Right ventricle myocardium superior (tissue), 1 donor: ENCODE measurements around the gene PHPT1. TPM values are rescaled to one million over a fixed set of nuclear protein-coding genes. Genes with fewer than 3 reads are reported as not detected.
"Not testable (repeated sequence)": the region's sequence is repeated elsewhere in the genome, so short reads cannot be mapped to it uniquely, and the experiment has no call there.

Experiments used
- ATAC-seq: fragments of 200-7000 bp; cut with Tn5 transposase; one replicate; pipeline ENCODE4 v1.9.1; 2020; ENCODE audit warnings: mild to moderate bottlenecking; ENCODE audit not compliant: poor library complexity
- DNase-seq: peaks from one replicate; pipeline ENCODE4 v3.0.0-alpha.2; 2020
- intact Hi-C: fragments of 100-400 bp; cut with DNase I; formaldehyde crosslinking; loops from one replicate; pipeline ENCODE4 v1.11.2; 2022
- long read RNA-seq: library from polyadenylated mRNA; unstranded; transcript quantifications from one replicate; pipeline ENCODE4 v2.0.0, GENCODE V29; 2021
- total RNA-seq: library from RNA; stranded (reverse); fragmentation: NEBNext Ultra II Directional; extraction: Animal tissue kit (Norgen Biotek cat#: 25700); gene quantifications from one replicate; pipeline ENCODE4 v1.2.1, GENCODE V29; 2021
- donor health status: DM: no; HTN: yes; CAD: no; lungs with severe emphysema.

The PHPT1 gene
- total RNA-seq = 345 TPM
- long read RNA-seq, transcript PHPT1-204 (2 exons, 627 nt) = minor isoform, 59 of 343 reads
- long read RNA-seq, transcript PHPT1-201 (3 exons, 890 nt) = major isoform, 137 of 343 reads
- long read RNA-seq, transcript PHPT1-205 (3 exons, 1,316 nt) = minor isoform, 21 of 343 reads
- long read RNA-seq, transcript PHPT1-206 (4 exons, 618 nt) = minor isoform, 6 of 343 reads
- long read RNA-seq, partial matches to known transcripts = 10 of 343 reads
- long read RNA-seq, other reads (novel, unspliced or antisense) = 110 of 343 reads

DNA sequence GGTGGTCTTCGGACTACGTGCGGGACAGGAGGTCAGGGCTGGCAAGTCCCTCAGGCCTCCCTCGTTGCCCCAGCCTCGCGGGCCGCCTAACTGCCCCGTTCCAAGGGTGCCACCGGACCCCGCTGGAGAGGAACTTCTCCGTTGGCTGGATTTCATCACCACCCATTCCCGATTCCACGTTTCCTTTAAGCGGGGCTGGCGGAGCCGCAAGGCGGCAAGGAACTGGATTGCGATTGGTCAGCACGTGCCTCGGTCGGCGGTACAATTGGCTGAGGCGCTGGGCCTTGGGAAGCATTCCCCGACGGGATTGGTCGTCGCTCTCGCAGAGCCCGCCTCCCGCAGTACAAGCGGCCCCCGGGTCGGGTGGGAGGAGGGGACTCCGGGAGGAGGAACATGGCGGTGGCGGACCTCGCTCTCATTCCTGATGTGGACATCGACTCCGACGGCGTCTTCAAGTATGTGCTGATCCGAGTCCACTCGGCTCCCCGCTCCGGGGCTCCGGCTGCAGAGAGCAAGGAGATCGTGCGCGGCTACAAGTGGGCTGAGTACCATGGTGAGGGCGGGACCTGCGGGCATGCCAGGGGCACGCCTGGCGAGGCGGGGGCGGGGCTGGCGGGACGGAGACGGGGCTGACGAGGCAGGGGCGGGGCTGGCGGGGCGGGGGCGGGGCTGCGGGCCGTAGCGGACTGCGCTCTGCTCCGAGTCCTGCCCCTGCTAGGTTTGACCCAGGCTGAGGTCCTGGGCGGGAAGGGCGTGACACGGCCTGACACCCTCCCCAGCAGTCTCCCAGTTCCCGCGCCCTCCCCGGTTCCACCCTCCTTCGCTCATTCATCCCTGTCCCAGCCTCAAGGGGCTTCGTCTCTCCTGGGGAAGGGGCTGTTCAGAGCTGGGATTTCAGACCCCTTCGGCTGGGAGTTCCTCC, at the start of gene PHPT1:
PHPT1 (plus strand) TSS at position 372 of the 922 bp plus-strand sequence; CDS start at position 394, 22 bp downstream.
- peak; percentile 83 for ATAC-seq
- intact Hi-C loops = loop anchor here (5.0 kb wide), 1 partner anchor 93 kb away; the partner anchor contains the start of gene FBXW5
- DNase-seq = peak; percentile 99

DNA sequence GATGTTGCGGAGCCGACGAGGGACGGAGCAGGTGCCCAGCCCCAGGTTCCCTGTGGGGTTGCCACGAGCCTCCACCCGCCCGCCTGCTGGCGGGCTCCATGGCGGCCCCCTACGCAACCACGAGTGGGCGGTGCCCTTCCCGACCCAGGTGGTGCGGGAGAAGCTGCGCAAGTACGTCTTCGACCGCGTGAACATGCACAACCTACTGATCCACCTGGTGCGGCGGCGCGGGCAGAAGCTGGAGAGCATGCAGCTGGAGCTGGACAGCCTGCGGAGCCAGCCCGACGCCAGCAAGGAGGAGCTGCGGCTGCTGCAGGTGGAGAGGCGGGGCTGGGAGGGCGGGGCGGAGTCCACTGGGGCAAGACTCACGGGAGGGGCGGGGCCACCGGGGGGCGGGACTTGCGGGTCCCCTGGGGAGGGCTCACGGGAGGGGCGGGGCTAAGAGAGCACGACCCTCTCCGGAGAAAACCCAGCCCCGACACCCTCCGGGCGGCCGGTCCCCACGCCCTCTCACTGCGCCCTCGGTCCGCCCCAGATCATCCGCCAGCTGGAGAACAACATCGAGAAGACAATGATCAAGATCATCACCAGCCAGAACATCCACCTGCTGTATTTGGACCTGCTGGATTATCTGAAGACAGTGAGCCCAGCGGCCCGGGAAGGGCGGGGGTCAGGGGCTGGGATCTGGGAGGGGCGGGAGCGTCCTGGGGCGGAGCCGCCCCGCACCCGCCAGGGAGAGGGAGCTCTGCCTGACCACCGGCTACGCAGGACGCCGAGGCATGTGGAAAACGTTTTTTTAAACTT, 49.2 kb upstream of the PHPT1 start:
- intact Hi-C loops = no loop called here
- DNase-seq (peak; percentile 88), ATAC-seq (peak; percentile 84)

GRCh38 chr9:136802321-136802720, 46.9 kb upstream of the PHPT1 start:
- DNase-seq (peak; percentile 8), ATAC-seq (no peak)
- intact Hi-C loops = no loop called here

DNA sequence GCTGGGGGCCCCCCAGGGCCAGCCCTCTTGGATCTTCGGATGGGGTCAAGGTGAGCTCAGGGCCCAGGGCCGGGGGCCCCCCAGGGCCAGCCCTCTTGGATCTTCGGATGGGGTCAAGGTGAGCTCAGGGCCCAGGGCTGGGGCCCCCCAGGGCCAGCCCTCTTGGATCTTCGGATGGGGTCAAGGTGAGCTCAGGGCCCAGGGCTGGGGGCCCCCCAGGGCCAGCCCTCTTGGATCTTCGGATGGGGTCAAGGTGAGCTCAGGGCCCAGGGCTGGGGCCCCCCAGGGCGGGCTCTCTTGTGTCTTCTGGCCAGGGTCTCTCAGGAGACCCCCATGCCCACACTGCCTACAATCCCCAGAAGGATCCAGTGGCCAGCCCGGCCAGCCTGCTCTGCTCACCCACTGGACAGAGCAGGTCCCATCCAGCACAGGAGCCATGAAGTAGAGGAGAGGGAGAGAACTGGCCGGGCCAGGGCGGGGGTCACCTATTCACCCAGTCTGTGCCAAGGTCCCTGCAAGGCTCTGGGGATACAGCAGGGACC, 46.1 kb upstream of the PHPT1 start:
- ATAC-seq = not testable (repeated sequence)
- DNase-seq = peak; percentile 10

DNA sequence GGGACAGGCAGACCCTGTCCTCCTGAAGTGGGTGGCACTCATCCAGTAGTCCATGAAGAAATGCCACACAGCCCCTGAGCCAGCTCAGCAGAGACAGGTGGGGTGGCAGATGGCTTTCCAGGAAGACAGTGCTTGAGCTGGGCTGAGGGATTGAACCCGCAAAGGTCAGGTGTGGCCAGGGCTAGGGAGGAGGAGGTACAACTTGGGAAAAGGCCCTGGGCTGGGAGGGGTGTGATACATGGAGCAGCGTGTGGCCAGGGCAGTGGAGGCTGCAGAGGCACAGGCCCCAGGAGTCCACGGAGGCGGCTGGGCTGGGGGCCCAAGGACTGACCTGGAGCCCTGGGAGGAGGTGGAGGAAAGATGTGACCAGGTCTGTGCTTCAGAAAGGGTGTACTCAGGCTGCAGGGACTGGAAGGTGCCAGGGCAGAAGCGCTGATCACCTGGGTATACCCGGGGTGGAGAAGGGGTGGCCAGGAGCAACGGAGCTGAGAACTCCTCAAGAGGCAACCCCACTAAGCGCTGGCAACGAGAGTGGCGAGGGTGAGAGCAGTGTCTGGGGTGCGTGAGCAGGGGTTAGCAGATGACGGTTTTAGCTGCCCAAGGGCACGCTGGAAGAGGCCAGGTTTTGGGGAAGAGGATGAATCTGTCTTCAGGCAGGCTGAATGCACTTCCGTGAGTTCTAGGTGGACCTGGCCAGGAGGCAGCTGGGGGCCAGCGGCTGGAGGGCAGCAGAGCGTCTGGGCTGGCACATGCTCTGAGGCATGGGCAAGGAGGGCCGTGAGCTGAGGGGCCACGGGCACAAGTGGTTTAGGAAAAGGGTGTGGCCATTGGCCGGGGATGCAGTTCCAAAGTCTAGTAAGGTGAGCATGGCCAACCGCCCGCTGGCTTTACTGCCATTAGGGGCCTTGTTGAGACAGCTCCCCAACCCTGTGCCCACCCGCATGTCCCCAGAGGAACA, 45.4 kb upstream of the PHPT1 start:
- ATAC-seq (no peak), DNase-seq (peak; percentile 39)
- intact Hi-C loops = no loop called here

More for the DNA sequence above, 46.1 kb upstream of the PHPT1 start:
- intact Hi-C loops = not testable (repeated sequence)

GRCh38 chr9:136804509-136805206, 44.6 kb upstream of the PHPT1 start:
- no peak for ATAC-seq
- DNase-seq = peak; percentile 37
- intact Hi-C loops = no loop called here

DNA sequence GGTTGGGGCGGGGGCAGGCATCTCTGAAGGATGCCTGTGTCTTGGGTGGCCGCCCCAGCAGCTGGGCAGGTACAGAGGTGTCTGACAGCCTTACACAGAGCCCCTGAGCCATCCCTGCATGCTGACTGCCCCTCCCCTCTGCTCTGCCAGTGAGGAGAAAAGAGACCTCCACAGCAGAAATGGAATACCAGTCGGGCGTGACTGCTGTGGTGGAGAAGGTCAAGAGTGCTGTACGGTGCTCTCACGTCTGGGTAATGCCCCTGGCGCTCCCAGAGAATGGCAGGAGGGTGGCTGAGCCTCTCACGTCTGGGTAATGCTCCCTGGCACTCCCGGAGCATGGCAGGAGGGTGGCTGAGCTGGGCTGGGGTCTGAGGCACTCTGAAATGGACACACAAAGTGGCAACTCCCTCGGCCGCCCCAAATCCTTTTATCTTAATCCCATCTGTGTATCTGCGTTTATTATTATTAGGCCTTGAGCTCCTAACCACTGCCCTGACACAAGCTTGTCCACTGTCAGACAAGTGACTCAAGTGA, 43.9 kb upstream of the PHPT1 start:
- ATAC-seq (no peak), DNase-seq (peak; percentile 30)
- intact Hi-C loops = no loop called here

GRCh38 chr9:136806067-136806466, 43.1 kb upstream of the PHPT1 start:
- peak; percentile 25 for DNase-seq
- ATAC-seq = no peak
- intact Hi-C loops = no loop called here

GRCh38 chr9:136806631-136807201, 42.5 kb upstream of the PHPT1 start:
- intact Hi-C loops = no loop called here
- ATAC-seq = no peak
- peak; percentile 23 for DNase-seq

DNA sequence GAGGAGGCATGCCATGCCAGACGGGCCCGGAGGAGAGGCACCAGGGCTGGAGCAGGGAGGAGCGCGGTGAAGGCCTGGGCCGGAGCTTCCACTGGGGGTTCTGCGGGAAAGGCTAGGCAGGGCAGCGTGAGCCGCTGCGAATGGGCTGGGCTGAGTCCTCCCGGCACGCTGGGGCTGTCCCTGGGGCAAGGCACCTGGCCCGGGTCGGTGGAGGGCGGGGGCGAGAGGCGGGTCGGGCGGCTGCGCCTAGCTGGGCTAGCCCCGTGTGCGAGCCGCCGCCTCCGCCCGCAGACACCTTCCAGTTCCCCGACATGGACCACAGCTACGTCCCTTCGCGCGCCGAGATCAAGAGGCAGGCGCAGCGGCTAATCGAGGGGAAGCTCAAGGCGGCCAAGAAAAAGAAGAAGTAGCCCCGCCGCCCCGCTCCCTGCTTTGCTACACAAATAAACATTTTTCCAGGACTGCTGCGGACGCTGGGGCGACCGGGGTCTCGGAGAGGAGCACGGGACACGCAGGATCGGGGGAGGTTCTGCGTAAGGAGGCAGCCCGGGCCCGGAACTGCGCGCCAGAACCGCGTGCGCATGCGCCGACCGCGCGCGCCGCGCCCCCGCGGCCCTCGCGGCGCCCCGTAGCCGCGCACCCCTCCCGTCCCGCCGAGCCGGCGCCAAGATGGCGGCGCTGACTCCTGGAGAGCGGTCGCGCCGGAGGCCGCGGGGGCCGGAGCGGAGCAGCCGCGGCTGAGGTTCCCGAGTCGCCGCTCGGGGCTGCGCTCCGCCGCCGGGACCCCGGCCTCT, 41.7 kb upstream of the PHPT1 start, which contains the start of gene RABL6:
RABL6 (plus strand) TSS at position 668 of the 794 bp plus-strand sequence. CDS start 249 bp downstream, outside the sequence.
- DNase-seq = peak; percentile 89
- peak; percentile 95 for ATAC-seq
- intact Hi-C loops = no loop called here

GRCh38 chr9:136808075-136808805, 41.0 kb upstream of the PHPT1 start:
- intact Hi-C loops = no loop called here
- DNase-seq (peak; percentile 60), ATAC-seq (peak; percentile 18)

DNA sequence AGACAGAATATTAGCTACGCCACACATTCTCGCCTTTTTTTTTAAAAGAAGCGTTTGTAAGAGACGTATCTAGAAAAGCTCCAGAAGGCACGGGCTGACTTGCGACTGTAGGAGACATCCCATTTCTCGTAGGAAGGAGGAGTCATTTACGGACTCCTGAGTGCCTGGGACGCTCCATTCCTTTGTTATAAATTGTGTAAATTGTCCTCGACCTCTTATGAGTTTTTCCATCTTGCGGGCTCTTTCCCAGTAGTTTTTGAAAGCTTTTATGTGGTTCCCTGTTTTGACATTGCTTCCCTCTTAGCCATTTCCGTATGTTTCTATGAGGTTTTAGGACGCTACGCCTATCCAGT, 40.4 kb upstream of the PHPT1 start:
- no peak for DNase-seq
- intact Hi-C loops = no loop called here

DNA sequence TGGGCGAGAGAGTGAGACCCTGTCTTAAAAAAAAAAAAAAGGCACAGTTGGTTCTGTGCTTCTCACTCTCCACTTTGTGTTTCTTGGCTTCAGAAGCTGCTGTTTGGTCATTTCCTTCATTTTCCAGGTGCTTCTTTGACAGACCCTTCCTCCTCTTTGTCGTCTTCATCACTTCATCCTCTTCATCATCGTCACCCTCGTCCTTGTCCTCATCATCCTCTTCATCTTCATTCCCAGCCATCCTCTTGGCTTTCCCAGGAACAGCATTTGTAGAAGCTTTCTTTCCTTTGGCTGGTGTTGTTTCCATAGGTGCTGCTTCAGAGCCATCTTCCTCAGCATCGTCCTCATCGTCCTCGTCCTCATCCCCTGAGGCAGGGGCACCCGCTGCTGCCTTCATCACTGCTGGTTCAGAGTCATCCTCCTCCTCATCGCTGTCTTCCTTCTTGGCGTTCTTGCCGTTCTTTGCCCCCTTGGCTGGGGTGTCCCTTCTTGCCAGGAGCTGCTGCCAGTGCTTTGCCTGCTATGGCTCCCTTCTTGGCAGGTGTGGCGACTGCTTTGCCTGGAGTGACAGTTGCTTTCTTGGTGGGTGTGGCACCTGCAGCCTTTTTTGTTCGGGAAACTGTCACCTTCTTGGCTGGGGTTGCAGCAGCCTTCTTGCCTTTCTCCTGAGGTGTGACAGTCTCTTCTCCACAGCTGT, 34.3 kb upstream of the PHPT1 start:
- ATAC-seq (no peak), DNase-seq (peak; percentile 11)
- intact Hi-C loops = no loop called here

More for the DNA sequence above, 40.4 kb upstream of the PHPT1 start:
- ATAC-seq = no peak

GRCh38 chr9:136815422-136815782, 33.8 kb upstream of the PHPT1 start:
- ATAC-seq = no peak
- no peak for DNase-seq
- intact Hi-C loops = no loop called here
